Stimulated activated CD4-positive, alpha-beta T cell treated with anti-CD3 and anti-CD28 coated beads, Interleukin-12 subunit alpha, Interleukin-12 subunit beta, amount 100 ng/mL, for 24 hours (primary cell): ENCODE results near the gene SAXO2.
"Not testable (repeated sequence)": the region's sequence is repeated elsewhere in the genome, so short reads cannot be mapped to it uniquely, and the experiment has no call there.

Experiments used
- DNase-seq, 2 experiments: peaks; one replicate each; pipeline ENCODE4 v3.0.0-alpha.2; 2020; ENCODE audit warnings: low read depth in 2 of 2

The SAXO2 gene

DNA sequence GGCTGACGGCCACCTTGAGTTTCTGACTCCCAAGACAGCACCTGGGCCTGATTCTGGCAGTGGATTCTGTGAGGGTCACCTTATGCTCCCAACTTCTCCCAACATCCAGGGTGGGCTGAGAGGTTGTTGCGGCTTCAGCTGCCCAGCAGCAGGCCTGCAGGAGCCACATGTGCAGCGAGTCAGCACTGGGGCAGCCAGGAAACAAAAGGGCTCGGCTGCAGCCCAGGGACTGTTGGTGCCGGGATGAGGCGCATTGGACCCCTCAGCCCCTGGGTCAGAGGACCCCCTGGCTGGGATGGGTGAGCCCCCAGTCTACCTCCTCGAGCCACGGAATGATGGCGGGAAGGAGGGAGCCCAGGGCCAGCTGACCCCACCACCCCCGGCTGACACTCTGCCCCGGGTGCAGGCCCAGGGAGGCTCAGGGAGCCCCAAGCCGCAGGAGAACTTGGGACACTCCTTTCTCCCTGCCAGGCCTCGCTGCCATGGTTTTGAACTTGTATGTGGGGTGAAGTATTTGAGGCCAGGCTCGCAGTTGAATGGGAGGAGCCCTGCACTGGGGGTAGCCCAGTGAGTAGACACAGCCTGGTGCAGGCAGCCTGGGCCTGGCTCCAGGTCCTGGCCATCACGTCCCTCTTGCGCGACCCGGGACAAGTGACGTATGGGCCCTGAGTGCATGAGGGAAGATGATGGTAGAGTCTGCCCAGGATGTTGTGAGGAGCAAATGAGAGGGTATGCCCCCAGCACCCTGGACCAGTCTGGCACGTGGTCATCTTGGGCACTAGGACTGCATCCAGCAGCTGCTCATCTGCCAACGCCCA, 51.5 kb downstream of the SAXO2 start:
- DNase-seq, result not testable (repeated sequence)

DNA sequence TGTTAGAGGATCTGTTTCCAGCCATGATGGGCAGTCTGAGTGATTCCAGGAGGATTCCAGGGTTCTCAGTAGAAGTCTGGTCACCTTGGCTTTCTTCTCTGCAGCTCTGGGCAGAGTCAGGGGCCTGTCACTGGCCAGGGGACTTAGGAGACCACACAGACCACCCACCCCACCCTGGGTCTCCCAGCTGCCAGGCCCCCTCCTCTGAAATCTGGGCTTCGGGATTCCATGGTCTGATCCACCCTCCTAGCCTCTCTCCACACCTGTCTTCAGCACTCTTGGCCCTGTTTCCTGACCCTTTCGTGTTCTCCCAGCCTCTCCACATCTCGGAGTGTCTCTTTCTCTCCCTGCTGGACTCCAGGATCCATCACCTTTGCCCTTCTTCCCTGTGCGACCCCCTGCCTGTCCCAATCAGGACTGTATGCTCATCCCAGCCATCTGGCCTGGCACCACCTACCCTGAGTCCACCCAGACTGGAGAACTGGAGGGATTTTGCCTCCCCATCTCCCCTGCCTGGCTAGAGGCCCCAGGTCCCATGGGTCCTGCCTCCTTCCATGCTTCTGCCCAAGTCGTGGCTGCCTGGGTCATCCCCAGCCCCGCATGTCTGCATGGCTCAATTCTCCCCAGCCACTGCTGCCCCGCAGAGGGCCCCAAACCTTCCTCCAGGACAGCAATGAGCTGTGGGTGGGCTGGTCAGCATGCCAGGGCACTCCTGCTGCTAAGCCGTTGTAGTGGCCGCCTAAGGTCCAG, 52.3 kb downstream of the SAXO2 start:
- DNase-seq, result no peak

DNA sequence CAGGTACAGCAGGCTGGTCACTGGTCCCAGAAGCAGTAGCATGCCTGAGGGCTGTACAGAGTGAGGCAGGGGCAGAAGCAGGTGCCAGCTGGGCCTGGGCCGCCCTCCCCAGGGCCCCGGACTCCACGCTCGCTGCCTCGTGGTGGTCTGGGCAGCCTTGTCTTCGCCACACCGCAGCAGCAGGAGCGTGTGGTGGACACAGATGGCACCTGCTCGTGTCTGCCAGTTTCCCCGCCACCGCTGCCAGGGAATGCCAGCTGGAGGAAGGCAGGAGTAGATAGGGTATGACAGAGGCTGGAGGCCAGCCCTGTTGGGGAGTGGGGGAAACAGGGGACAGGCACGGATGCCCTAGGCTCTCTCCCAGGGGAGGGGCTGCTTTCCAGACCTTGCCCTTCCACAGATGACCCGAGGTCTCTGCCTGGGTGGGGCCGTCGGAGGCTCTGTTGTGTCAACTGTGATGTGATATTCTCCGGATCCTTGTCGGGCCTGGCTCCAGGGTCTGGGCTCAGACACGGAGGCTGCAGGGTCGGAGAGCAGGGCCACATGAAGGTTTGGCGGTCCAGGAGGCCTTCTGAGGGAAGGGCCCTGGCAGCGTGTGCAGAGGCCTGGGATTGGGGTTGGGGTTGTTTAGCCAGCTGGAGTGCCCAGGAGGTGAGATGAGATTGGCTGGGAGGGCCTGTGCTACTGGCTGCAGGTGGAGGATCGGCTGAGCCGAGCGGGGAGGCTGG, 53.1 kb downstream of the SAXO2 start:
- DNase-seq, result no peak

DNA sequence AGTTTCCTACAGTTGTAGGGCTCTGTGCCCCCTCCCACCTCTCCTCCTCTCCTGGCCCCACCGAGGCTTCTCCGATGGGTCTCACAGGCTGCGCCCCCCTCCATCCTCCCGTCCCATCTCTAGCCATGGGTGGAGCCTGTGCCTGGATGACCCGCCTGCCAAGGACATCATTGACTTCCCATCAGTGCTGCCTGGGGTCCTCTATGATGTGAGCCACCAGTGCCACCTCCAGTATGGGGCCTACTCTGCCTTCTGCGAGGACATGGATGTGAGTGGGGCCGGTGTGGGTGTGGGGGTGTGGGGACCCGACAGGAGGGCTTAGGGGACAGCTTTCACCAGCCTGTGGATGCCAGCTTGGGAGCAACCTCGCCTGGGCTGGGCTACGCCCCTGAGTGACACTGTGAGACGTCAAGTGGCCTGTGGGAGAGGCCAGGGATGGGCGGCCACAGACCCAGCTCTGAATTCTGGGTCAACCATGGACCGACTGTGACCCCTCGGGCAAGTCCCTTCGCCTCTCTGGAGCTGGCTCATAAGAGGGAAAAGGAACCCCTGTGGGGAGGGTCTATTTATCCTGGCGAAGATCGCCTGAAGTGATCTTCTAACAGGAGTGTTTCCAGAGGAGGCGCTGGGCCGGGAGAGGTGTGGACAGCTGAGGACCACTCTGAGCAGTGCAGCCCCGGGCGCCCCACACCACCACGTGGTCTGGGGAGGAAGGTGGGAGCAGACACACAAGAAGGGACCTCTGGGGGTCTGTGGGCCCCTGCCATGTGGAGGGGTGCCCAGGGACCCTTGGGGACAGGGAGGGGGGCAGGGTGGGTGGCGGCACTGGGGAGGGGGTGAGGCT, 53.9 kb downstream of the SAXO2 start:
- DNase-seq, result not testable (repeated sequence)

DNA sequence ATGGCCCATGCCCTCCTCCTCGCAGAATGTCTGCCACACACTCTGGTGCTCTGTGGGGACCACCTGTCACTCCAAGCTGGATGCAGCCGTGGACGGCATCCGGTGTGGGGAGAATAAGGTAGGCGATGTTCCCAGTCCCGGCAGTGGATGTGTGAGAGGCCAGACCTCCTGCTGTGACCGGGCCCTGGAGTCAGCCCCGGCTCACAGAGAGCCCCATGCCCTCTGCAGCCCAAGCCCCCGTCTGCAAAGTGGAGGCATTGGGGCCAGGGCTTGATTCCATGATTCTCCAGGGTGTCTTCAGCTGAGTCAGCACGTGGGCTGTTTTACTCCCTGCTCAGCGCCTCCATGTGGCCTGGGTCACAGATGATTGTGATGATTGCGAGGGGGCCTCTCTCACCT, 54.5 kb downstream of the SAXO2 start:
- no peak for DNase-seq

- not testable (repeated sequence) for DNase-seq
Measured at GRCh38 chr15:82317516-82317915, 54.9 kb downstream of the SAXO2 start.

DNA sequence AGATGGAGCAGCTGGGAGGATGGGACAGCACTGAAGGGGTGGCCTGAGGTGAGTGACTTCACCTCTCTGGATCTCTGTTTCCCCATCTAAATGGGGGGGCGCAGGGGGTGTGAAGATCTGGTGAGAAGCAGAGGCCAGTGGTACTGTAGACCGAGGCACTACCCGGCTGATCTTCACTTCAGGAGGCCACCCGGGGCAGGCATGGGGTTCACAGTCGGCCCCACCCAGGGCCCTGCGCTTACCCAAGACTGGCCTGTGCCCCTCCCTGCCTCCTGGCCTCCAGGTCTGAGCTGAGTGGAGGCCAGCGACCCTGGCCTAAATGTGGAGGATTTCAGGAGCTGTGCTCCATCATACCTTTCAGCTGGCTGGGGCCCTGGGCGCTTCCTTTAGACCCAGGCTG, 55.7 kb downstream of the SAXO2 start:
- DNase-seq, result not testable (repeated sequence)

DNA sequence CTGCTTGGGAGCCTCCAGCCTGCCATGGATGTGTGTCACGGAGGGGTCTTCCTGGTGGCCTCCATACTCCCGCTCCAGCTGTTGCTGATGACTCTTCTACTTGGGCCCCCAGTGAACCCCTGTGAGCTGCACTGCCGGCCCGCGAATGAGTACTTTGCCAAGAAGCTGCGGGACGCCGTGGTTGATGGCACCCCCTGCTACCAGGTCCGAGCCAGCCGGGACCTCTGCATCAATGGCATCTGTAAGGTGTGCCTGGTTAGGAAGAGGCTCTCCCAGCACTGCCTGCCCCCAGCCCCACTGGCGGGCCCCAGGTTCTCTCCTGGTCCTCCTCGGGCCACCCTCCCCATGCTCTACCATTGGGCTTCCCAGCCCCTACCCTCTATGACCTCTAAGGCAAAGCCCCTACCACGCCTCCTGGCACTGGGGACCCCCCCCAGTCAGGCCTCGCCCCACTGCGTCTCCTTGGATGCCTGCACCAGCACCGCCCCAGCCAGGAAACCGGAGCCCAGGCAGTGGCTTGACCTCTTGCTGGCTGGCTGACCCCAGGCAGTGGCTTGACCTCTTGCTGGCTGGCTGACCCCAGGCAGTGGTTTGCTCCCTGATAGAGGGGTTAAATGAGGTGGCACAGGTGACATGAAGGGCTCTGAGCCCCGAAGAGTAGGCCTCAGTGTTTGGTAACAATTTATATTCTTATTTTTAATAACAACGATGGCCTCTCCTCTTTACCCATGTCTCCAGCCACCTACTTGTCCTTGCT, 57.1 kb downstream of the SAXO2 start:
- not testable (repeated sequence) for DNase-seq

GRCh38 chr15:82320861-82321260, 58.2 kb downstream of the SAXO2 start:
- DNase-seq, result not testable (repeated sequence)

GRCh38 chr15:82322488-82322887, 59.9 kb downstream of the SAXO2 start:
- DNase-seq, result not testable (repeated sequence)

GRCh38 chr15:82324831-82325230, 62.2 kb downstream of the SAXO2 start:
- not testable (repeated sequence) for DNase-seq

DNA sequence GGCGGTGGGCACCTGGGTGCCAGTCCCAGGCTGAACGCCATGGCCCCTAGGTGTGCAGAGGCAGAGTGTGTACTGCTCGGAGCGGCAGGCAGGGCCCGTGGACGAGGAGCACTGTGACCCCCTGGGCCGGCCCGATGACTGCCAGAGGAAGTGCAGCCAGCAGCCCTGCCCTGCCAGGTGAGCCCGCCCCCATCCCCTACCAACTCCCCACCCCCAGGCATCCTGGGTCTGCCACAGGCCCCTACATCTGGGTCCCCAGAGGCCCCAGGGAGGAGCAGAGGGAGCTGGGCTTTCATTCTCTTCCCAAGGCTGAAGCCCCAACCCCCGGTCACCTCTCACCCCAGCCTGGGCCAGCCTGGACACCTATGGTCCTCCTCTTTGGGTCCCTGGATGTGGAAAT, 63.0 kb downstream of the SAXO2 start:
- DNase-seq, result not testable (repeated sequence)

GRCh38 chr15:82326896-82327295, 64.3 kb downstream of the SAXO2 start:
- not testable (repeated sequence) for DNase-seq

DNA sequence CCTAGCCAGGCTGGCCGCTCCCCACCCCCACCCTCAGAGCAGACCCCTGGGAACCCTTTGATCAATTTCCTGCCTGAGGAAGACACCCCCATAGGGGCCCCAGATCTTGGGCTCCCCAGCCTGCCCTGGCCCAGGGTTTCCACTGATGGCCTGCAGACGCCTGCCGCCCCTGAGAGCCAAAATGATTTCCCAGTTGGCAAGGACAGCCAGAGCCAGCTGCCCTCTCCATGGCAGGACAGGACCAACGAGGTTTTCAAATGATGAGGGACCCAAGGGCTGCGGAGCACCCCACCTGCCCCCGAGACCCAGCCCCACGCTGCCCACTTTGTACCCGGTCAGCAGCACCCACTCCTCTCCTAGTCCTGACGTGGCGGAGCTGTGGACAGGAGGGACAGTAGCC, 64.8 kb downstream of the SAXO2 start:
- not testable (repeated sequence) for DNase-seq

GRCh38 chr15:82329039-82329438, 66.4 kb downstream of the SAXO2 start:
- not testable (repeated sequence) for DNase-seq

- not testable (repeated sequence) for DNase-seq
Measured at GRCh38 chr15:82330921-82331320, 68.3 kb downstream of the SAXO2 start.

- not testable (repeated sequence) for DNase-seq
Measured at GRCh38 chr15:82331576-82332304, 69.1 kb downstream of the SAXO2 start.

- not testable (repeated sequence) for DNase-seq
Measured at GRCh38 chr15:82332711-82333602, 70.3 kb downstream of the SAXO2 start.
